Measurements from ENCODE around the gene CPA1.

The CPA1 gene

DNA sequence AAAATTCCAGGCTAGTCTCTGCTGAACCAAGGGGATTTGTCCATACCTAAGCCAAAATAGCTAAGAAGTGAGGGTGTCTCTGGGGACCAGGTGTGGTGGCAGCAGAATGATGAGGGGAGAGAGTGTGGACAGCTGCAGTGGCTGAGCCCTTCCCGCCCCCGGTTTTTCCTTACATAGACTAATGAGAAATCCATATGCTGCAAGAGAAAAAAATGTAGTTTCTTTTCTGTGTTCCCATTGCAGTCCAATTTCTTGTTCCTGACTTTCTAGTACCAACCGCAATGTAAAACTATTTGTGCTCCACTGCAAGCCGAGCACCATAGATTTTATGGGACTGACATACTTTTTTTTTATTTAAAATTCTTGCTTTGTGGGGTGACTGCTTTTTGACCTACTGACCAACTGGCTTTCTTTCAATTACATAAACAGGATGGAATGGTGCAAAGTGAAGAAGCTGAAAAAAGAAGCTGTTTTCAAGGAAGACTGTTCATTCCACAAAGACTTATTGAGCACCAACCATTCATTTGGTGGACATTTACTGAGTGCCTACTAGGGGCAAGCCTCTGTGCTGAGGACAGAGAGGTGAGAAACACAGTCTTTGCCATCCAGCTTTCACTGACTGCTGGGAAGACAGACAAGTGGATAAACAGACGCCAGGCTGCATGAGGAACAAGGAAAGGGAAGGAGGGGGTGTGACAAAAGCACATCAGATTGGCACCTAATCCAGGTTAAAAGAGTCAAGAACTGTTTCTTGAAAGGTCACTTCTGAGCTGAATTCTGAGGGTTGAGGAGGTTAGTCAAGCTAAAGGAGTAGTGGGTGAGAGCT is 50.8 kb downstream of the CPA1 start:
- Histone ChIP-seq H3K4me3 (ENCODE audit: low read depth, low read length) (no peak overlapping the region), H3K36me3 (no peaks in the 10 kb centered on the region; the same call in 1 of the 2 replicates), H3K27ac (no peak overlapping the region), H3K9me3 (ENCODE audit: severe bottlenecking) (no peaks in the 10 kb centered on the region), H3K27me3 (ENCODE audit: insufficient read depth, low read depth, severe bottlenecking) (no peaks in the 10 kb centered on the region)
- peak; percentile 20 for DNase-seq
- TF ChIP-seq, protein P1, sequence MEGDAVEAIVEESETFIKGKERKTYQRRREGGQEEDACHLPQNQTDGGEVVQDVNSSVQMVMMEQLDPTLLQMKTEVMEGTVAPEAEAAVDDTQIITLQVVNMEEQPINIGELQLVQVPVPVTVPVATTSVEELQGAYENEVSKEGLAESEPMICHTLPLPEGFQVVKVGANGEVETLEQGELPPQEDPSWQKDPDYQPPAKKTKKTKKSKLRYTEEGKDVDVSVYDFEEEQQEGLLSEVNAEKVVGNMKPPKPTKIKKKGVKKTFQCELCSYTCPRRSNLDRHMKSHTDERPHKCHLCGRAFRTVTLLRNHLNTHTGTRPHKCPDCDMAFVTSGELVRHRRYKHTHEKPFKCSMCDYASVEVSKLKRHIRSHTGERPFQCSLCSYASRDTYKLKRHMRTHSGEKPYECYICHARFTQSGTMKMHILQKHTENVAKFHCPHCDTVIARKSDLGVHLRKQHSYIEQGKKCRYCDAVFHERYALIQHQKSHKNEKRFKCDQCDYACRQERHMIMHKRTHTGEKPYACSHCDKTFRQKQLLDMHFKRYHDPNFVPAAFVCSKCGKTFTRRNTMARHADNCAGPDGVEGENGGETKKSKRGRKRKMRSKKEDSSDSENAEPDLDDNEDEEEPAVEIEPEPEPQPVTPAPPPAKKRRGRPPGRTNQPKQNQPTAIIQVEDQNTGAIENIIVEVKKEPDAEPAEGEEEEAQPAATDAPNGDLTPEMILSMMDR (IDR thresholded peaks at IDR 0.05; ENCODE audit: low read depth, low read length) = no peak

DNA sequence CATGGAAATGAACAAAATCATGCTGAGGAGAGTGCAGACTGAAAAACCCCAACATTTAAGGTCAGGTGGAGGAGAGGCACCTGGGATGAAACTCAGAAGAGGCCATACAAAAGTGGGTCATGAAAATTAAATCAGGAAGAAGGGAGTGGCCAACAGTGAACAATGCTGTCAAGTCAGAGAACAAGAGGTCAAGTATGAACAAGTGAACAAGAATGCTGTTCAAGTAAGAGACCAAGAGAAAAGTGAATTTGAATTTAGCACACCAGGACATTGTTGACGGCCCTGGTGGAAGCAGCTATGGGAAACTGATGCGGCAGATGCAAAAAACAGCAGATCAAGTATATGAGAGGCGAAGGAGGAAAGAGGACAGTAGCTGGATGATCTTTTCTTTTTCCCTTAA is 52.6 kb downstream of the CPA1 start:
- no peak for DNase-seq
- Histone ChIP-seq H3K4me3 (ENCODE audit: low read depth, low read length) (no peak overlapping the region), H3K9me3 (ENCODE audit: severe bottlenecking) (no peaks in the 10 kb centered on the region), H3K27me3 (ENCODE audit: insufficient read depth, low read depth, severe bottlenecking) (no peaks in the 10 kb centered on the region), H3K36me3 (no peaks in the 10 kb centered on the region), H3K27ac (no peak overlapping the region)
- TF ChIP-seq, protein P1 (IDR thresholded peaks at IDR 0.05; ENCODE audit: low read depth, low read length) = no peak

DNA sequence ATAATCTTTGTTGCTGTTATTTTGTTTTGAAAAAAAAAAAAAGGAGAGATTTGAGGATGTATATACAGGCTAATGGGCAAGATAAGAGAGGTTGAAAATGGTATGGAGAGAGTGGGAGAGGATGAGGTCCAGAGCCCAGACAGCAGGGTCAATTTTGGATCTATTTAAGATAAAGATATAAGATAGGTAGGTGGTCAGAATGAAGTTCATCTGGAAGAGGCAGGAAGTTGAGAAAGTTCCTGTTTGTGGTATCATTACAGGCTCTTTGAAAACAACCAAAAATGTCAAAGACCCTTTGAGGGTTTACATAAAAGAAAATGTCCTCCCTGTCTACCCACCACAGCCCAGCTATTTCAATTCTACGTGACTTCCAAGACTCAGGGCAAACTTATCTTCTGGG is 53.0 kb downstream of the CPA1 start:
- Histone ChIP-seq H3K27me3 (ENCODE audit: insufficient read depth, low read depth, severe bottlenecking) (no peaks in the 10 kb centered on the region), H3K27ac (no peak overlapping the region), H3K36me3 (no peaks in the 10 kb centered on the region), H3K4me3 (ENCODE audit: low read depth, low read length) (no peak overlapping the region), H3K9me3 (ENCODE audit: severe bottlenecking) (no peaks in the 10 kb centered on the region)
- DNase-seq = no peak
- TF ChIP-seq, protein P1 (IDR thresholded peaks at IDR 0.05; ENCODE audit: low read depth, low read length) = no peak

DNA sequence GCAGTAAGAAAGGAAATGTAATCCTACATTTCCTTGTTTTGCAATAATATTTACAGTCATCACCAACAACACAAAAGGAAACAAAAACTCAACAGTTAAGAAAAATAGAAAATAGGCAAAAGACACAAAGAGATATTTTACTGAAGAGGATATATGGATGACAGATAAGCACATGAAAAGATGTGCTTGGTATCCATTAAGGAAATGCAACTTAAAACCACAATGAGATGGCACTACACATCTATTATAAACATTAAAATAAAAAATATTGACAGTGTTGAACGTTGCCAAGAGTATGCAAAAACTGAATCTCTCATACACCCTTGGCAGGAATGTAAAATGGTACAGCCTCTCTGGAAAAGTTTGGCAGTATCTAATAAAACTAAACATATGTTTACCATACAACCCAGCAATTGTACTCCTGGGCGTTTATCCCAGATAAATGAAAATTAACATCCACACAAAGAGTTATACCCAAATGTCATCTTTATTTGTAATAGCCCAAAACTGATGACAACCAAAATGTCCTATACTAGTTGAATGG is 55.1 kb downstream of the CPA1 start:
- peaks cover 2% of the 10 kb centered on the region; the same call in 1 of the 2 replicates for H3K36me3 ChIP-seq
- H3K4me3 ChIP-seq (ENCODE audit: low read depth, low read length) = no peak overlapping the region
- no peaks in the 10 kb centered on the region for H3K27me3 ChIP-seq (ENCODE audit: insufficient read depth, low read depth, severe bottlenecking)
- no peak overlapping the region for H3K27ac ChIP-seq
- no peak for DNase-seq
- peaks cover 5% of the 10 kb centered on the region for H3K9me3 ChIP-seq (ENCODE audit: severe bottlenecking)
- TF ChIP-seq, protein P1 (IDR thresholded peaks at IDR 0.05; ENCODE audit: low read depth, low read length) = no peak

DNA sequence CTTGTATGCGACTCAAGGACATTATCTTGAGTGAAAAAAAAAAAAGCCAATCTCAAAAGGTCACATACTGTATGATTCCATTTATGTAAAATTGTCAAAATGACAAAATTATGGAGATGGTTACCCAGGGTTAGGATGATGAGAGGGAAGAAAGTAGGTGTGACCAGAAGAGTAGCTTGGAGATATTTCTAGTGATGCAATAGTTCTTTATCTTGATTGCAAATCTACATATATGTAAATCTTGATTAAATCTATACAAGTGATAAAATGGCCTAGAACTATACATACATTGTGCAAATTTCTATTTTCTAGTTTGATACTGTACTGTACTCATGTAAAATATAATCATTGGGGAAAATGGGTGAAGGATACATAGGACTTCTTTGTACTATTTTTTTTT is 56.0 kb downstream of the CPA1 start:
- TF ChIP-seq, protein P1 (IDR thresholded peaks at IDR 0.05; ENCODE audit: low read depth, low read length) = no peak
- no peak overlapping the region for H3K4me3 ChIP-seq (ENCODE audit: low read depth, low read length)
- no peak overlapping the region for H3K27ac ChIP-seq
- H3K9me3 ChIP-seq (ENCODE audit: severe bottlenecking) = peaks cover 8% of the 10 kb centered on the region
- no peaks in the 10 kb centered on the region for H3K27me3 ChIP-seq (ENCODE audit: insufficient read depth, low read depth, severe bottlenecking)
- no peak for DNase-seq
- H3K36me3 ChIP-seq = peaks cover 3% of the 10 kb centered on the region; the same call in 1 of the 2 replicates
